A673 (cell line): Measurements from ENCODE around the gene XPO6. TPM values are rescaled to one million over a fixed set of nuclear protein-coding genes. Genes with fewer than 3 reads are reported as not detected.

Source experiments
- BruUV-seq: library from RNA; stranded (reverse); fragments of 400-500 nt; replicated peaks from 2 replicates; lab custom pipeline; 2021; lab: Mats Ljungman, UMichigan
- CTCF ChIA-PET: fragments of 300-600 bp; sonication (Branson Sonifier 250); formaldehyde crosslinking; loops from one replicate; lab custom pipeline; 2022; ENCODE audit warnings: antibody characterized with exemption; lab: Charles Lee
- POLR2A ChIA-PET: fragments of 300-600 bp; sonication (Branson Sonifier 250); formaldehyde crosslinking; loops from one replicate; lab custom pipeline; 2022; ENCODE audit warnings: antibody characterized with exemption; ENCODE audit not compliant: low non-redundant PET; lab: Charles Lee
- DNase-seq: peaks from one replicate; pipeline ENCODE4 v3.0.0-alpha.2; 2015; ENCODE audit warnings: low spot score
- H3K27ac ChIP-seq: fragments of 200-600 bp; sonication (generic); 2 replicates; pipeline ENCODE4 v1.5.1; 2016; ENCODE audit warnings: mixed run types, low read depth, mild to moderate bottlenecking, mixed read lengths, antibody characterized with exemption, low read length; ENCODE audit not compliant: poor library complexity, severe bottlenecking
- H3K27me3 ChIP-seq: fragments of 200-600 bp; sonication (generic); replicated peaks from 2 replicates; pipeline ENCODE4 v1.6.1; 2017; ENCODE audit warnings: mixed run types, low read depth, mild to moderate bottlenecking, mixed read lengths, antibody characterized with exemption, low read length; ENCODE audit not compliant: insufficient read depth, poor library complexity
- H3K36me3 ChIP-seq: fragments of 200-600 bp; sonication (generic); 2 replicates; pipeline ENCODE4 v1.6.1; 2016; ENCODE audit warnings: mixed run types, mild to moderate bottlenecking, mixed read lengths, antibody characterized with exemption, low read length; ENCODE audit not compliant: insufficient read depth, poor library complexity, severe bottlenecking
- H3K4me1 ChIP-seq: fragments of 200-600 bp; sonication (generic); 2 replicates; pipeline ENCODE4 v1.6.1; 2017; ENCODE audit warnings: mixed run types, mild to moderate bottlenecking, mixed read lengths, antibody characterized with exemption, low read length; ENCODE audit not compliant: insufficient read depth, poor library complexity, severe bottlenecking
- H3K4me3 ChIP-seq: fragments of 200-600 bp; sonication (generic); 2 replicates; pipeline ENCODE4 v1.5.1; 2016; ENCODE audit warnings: low read depth, mixed run types, mild to moderate bottlenecking, mixed read lengths, low read length; ENCODE audit not compliant: poor library complexity, severe bottlenecking
- H3K9me3 ChIP-seq: fragments of 200-600 bp; sonication (generic); 2 replicates; pipeline ENCODE4 v1.6.1; 2016; ENCODE audit warnings: mixed run types, low read depth, mild to moderate bottlenecking, mixed read lengths, antibody characterized with exemption, low read length; ENCODE audit not compliant: poor library complexity, severe bottlenecking
- CTCF ChIP-seq: fragments of 300-800, 200-600 bp; sonication (generic); conservative IDR thresholded peaks from 2 replicates; pipeline ENCODE4 v1.5.1; 2017; ENCODE audit warnings: low read depth, mild to moderate bottlenecking, antibody characterized with exemption, low read length, moderate library complexity, mixed read lengths
- EZH2 ChIP-seq: fragments of 200-600 bp; sonication (generic); IDR thresholded peaks from 2 replicates; pipeline ENCODE4 v1.6.1; 2017; ENCODE audit warnings: borderline replicate concordance, low read depth, mild to moderate bottlenecking, mixed read lengths, antibody characterized with exemption, low read length; ENCODE audit not compliant: poor library complexity, severe bottlenecking
- intact Hi-C: fragments of 100-400 bp; cut with micrococcal nuclease; formaldehyde crosslinking; loops from one replicate; pipeline ENCODE4 v1.10.0; 2022; ENCODE audit not compliant: unreplicated experiment
- total RNA-seq: library from RNA; stranded (reverse); gene quantifications from 2 replicates; pipeline ENCODE4 v1.2.3, GENCODE V29; 2021

XPO6 gene
- total RNA-seq, 1 experiment from 2014 or later, result 155 TPM

GRCh38 chr16:28208824-28209223, 2.9 kb downstream of the XPO6 start:
- intact Hi-C loops, result no loop called here
- ChIA-PET POLR2A (no interaction called here), CTCF (no interaction called here)
- TF ChIP-seq CTCF, result no peak
- TF ChIP-seq EZH2, result no peak
- Histone ChIP-seq H3K4me3 (no peak overlapping the region), H3K27me3 (no peaks in the 10 kb centered on the region), H3K9me3 (no peaks in the 10 kb centered on the region), H3K36me3 (peaks cover 37% of the 10 kb centered on the region), H3K4me1 (peaks cover 7% of the 10 kb centered on the region), H3K27ac (no peak overlapping the region)
- DNase-seq, result no peak
- no TSS peak for BruUV-seq

GRCh38 chr16:28208131-28208530, 3.6 kb downstream of the XPO6 start:
- Histone ChIP-seq H3K27me3 (no peaks in the 10 kb centered on the region), H3K4me1 (peaks cover 7% of the 10 kb centered on the region), H3K4me3 (no peak overlapping the region), H3K9me3 (no peaks in the 10 kb centered on the region), H3K27ac (no peak overlapping the region), H3K36me3 (peaks cover 43% of the 10 kb centered on the region)
- no peak for DNase-seq
- intact Hi-C loops, result no loop called here
- TF ChIP-seq EZH2 (no peak), CTCF (no peak)
- ChIA-PET POLR2A (no interaction called here), CTCF (no interaction called here)
- no TSS peak for BruUV-seq

- TF ChIP-seq CTCF, result no peak
- no peak for TF ChIP-seq EZH2
Measured at GRCh38 chr16:28207399-28207798, 4.4 kb downstream of the XPO6 start.

More at GRCh38 chr16:28207399-28207798, 4.4 kb downstream of the XPO6 start:
- Histone ChIP-seq H3K27me3 (no peaks in the 10 kb centered on the region), H3K4me3 (no peak overlapping the region), H3K4me1 (peaks cover 7% of the 10 kb centered on the region), H3K36me3 (peaks cover 47% of the 10 kb centered on the region), H3K9me3 (no peaks in the 10 kb centered on the region), H3K27ac (no peak overlapping the region)
- no peak for DNase-seq
- no TSS peak for BruUV-seq
- intact Hi-C loops, result no loop called here
- POLR2A ChIA-PET, result no interaction called here
- CTCF ChIA-PET, result no interaction called here
